ENCODE data around the gene RSPO4.

DNA sequence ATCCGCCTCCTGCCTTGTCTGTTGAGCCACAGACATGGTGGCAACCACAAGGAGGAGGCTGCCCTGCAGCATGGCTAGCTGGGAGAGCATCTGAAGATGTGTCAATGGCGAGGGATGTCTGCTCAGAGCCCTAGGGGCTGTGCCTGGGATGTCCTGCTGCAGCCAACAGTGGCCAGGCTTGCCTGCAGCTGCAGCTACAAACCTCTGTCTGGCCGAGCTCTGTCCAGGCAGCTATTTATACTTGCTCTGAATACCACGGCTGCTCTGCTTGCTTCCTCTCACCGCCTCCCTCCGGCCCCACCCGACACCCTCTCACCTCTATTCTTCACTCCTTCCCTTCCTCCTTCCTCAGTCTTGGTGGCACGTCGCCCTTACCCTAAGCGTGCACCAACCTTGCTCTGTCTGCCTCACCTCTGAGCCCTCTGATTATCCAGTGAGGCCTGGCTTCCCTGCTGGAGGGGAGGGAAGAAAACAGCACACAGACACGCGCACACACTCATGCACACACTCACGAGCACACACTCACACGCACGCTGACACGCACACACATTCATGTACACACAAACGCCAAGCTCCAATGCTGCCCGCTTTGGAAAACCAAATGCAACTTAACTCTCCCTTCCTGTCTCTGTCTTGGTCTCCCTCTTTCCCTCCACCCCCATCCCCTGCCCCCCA is 85.8 kb downstream of the RSPO4 start, which contains the start of gene ANGPT4:
- TF ChIP-seq, protein P1, sequence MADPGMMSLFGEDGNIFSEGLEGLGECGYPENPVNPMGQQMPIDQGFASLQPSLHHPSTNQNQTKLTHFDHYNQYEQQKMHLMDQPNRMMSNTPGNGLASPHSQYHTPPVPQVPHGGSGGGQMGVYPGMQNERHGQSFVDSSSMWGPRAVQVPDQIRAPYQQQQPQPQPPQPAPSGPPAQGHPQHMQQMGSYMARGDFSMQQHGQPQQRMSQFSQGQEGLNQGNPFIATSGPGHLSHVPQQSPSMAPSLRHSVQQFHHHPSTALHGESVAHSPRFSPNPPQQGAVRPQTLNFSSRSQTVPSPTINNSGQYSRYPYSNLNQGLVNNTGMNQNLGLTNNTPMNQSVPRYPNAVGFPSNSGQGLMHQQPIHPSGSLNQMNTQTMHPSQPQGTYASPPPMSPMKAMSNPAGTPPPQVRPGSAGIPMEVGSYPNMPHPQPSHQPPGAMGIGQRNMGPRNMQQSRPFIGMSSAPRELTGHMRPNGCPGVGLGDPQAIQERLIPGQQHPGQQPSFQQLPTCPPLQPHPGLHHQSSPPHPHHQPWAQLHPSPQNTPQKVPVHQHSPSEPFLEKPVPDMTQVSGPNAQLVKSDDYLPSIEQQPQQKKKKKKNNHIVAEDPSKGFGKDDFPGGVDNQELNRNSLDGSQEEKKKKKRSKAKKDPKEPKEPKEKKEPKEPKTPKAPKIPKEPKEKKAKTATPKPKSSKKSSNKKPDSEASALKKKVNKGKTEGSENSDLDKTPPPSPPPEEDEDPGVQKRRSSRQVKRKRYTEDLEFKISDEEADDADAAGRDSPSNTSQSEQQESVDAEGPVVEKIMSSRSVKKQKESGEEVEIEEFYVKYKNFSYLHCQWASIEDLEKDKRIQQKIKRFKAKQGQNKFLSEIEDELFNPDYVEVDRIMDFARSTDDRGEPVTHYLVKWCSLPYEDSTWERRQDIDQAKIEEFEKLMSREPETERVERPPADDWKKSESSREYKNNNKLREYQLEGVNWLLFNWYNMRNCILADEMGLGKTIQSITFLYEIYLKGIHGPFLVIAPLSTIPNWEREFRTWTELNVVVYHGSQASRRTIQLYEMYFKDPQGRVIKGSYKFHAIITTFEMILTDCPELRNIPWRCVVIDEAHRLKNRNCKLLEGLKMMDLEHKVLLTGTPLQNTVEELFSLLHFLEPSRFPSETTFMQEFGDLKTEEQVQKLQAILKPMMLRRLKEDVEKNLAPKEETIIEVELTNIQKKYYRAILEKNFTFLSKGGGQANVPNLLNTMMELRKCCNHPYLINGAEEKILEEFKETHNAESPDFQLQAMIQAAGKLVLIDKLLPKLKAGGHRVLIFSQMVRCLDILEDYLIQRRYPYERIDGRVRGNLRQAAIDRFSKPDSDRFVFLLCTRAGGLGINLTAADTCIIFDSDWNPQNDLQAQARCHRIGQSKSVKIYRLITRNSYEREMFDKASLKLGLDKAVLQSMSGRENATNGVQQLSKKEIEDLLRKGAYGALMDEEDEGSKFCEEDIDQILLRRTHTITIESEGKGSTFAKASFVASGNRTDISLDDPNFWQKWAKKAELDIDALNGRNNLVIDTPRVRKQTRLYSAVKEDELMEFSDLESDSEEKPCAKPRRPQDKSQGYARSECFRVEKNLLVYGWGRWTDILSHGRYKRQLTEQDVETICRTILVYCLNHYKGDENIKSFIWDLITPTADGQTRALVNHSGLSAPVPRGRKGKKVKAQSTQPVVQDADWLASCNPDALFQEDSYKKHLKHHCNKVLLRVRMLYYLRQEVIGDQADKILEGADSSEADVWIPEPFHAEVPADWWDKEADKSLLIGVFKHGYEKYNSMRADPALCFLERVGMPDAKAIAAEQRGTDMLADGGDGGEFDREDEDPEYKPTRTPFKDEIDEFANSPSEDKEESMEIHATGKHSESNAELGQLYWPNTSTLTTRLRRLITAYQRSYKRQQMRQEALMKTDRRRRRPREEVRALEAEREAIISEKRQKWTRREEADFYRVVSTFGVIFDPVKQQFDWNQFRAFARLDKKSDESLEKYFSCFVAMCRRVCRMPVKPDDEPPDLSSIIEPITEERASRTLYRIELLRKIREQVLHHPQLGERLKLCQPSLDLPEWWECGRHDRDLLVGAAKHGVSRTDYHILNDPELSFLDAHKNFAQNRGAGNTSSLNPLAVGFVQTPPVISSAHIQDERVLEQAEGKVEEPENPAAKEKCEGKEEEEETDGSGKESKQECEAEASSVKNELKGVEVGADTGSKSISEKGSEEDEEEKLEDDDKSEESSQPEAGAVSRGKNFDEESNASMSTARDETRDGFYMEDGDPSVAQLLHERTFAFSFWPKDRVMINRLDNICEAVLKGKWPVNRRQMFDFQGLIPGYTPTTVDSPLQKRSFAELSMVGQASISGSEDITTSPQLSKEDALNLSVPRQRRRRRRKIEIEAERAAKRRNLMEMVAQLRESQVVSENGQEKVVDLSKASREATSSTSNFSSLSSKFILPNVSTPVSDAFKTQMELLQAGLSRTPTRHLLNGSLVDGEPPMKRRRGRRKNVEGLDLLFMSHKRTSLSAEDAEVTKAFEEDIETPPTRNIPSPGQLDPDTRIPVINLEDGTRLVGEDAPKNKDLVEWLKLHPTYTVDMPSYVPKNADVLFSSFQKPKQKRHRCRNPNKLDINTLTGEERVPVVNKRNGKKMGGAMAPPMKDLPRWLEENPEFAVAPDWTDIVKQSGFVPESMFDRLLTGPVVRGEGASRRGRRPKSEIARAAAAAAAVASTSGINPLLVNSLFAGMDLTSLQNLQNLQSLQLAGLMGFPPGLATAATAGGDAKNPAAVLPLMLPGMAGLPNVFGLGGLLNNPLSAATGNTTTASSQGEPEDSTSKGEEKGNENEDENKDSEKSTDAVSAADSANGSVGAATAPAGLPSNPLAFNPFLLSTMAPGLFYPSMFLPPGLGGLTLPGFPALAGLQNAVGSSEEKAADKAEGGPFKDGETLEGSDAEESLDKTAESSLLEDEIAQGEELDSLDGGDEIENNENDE (IDR thresholded peaks at IDR 0.05; ENCODE audit: low read depth, low read length) = no peak
- TF ChIP-seq SMC3 (conservative IDR thresholded peaks at IDR 0.05; ENCODE audit: insufficient read depth, low read depth, low read length) (no peak), BRCA1 (IDR thresholded peaks at IDR 0.05) (no peak), BRCA1 (CRISPR knock-in tag; IDR thresholded peaks at IDR 0.05) (no peak), JUND (IDR thresholded peaks at IDR 0.05; ENCODE audit: borderline replicate concordance, low read depth, low read length) (no peak), JUND (tag; IDR thresholded peaks at IDR 0.05; ENCODE audit: borderline replicate concordance, low read depth, low read length) (no peak), CEBPB (tag; IDR thresholded peaks at IDR 0.05) (no peak), SIN3A (IDR thresholded peaks at IDR 0.05; ENCODE audit: borderline replicate concordance in 2 of 2, control insufficient read depth in 1 of 2, low read depth in 2 of 2, low read length in 2 of 2) (no peak), ZNF324 (CRISPR knock-in tag; IDR thresholded peaks at IDR 0.05) (no peak), ZNF224 (CRISPR knock-in tag; IDR thresholded peaks at IDR 0.05) (no peak)
- TF ChIP-seq, protein P2, sequence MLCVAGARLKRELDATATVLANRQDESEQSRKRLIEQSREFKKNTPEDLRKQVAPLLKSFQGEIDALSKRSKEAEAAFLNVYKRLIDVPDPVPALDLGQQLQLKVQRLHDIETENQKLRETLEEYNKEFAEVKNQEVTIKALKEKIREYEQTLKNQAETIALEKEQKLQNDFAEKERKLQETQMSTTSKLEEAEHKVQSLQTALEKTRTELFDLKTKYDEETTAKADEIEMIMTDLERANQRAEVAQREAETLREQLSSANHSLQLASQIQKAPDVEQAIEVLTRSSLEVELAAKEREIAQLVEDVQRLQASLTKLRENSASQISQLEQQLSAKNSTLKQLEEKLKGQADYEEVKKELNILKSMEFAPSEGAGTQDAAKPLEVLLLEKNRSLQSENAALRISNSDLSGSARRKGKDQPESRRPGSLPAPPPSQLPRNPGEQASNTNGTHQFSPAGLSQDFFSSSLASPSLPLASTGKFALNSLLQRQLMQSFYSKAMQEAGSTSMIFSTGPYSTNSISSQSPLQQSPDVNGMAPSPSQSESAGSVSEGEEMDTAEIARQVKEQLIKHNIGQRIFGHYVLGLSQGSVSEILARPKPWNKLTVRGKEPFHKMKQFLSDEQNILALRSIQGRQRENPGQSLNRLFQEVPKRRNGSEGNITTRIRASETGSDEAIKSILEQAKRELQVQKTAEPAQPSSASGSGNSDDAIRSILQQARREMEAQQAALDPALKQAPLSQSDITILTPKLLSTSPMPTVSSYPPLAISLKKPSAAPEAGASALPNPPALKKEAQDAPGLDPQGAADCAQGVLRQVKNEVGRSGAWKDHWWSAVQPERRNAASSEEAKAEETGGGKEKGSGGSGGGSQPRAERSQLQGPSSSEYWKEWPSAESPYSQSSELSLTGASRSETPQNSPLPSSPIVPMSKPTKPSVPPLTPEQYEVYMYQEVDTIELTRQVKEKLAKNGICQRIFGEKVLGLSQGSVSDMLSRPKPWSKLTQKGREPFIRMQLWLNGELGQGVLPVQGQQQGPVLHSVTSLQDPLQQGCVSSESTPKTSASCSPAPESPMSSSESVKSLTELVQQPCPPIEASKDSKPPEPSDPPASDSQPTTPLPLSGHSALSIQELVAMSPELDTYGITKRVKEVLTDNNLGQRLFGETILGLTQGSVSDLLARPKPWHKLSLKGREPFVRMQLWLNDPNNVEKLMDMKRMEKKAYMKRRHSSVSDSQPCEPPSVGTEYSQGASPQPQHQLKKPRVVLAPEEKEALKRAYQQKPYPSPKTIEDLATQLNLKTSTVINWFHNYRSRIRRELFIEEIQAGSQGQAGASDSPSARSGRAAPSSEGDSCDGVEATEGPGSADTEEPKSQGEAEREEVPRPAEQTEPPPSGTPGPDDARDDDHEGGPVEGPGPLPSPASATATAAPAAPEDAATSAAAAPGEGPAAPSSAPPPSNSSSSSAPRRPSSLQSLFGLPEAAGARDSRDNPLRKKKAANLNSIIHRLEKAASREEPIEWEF (CRISPR knock-in tag; IDR thresholded peaks at IDR 0.05) = no peak
- TF ChIP-seq, protein P3, sequence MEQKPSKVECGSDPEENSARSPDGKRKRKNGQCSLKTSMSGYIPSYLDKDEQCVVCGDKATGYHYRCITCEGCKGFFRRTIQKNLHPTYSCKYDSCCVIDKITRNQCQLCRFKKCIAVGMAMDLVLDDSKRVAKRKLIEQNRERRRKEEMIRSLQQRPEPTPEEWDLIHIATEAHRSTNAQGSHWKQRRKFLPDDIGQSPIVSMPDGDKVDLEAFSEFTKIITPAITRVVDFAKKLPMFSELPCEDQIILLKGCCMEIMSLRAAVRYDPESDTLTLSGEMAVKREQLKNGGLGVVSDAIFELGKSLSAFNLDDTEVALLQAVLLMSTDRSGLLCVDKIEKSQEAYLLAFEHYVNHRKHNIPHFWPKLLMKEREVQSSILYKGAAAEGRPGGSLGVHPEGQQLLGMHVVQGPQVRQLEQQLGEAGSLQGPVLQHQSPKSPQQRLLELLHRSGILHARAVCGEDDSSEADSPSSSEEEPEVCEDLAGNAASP (IDR thresholded peaks at IDR 0.05) = no peak
